Measurements from ENCODE around the gene CNTN4. TPM values are rescaled to one million over a fixed set of nuclear protein-coding genes. Genes with fewer than 3 reads are reported as not detected.

CNTN4 gene
- total and polyA plus RNA-seq, 2 experiments from 2014 or later = 0.91 to 4.0 TPM

DNA sequence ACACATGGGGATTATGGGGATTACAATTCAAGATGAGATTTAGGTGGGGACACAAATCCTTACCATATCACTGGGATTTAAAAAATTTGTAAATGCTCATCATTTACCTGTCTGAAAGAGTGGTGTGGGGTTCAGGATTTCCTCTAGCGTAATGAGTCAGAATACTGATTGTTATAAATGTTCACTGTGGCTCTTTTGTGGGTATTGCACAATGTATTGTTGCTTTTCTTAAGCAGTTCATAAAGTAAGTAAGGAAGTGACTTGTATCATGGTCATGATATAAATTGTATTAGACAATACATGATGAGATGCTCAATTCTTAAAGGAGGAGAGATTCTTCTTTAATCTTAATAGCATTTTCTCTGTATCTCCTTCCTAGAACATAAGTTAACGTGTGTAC is 262.1 kb downstream of the CNTN4 start (continued):
- TF ChIP-seq EZH2 (IDR thresholded peaks at IDR 0.05; ENCODE audit: low read depth, unreplicated experiment) (no peak), POLR2AphosphoS5 (IDR thresholded peaks at IDR 0.05; ENCODE audit: low read depth) (no peak), CREB1 (CRISPR knock-in tag; IDR thresholded peaks at IDR 0.05; ENCODE audit: low read depth) (no peak), ZNF114 (CRISPR knock-in tag; IDR thresholded peaks at IDR 0.05) (no peak)

DNA sequence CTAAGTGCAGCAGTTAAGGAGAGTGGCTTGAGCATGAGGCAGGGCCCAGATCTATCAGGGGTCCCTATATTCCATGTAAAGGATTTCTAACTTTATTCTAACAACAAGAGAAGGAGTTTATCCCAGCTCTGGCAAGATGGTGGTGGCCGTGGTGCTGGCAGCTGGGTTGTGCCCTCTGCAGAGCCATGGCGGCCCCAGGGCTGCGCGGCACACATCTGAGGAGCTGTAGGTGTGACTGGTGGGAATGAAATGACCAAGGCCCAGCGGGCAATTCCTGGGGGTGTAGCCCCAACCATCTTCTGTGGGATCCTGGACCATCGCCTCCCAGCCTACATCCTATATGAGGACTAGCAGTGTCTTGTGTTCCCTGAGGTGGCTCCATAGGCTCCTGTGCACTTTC is 263.5 kb downstream of the CNTN4 start:
- H3K27ac Mint-ChIP-seq = no peak overlapping the region
- no peak for TF ChIP-seq EZH2 (IDR thresholded peaks at IDR 0.05; ENCODE audit: low read depth, unreplicated experiment)
- TF ChIP-seq, protein P1, sequence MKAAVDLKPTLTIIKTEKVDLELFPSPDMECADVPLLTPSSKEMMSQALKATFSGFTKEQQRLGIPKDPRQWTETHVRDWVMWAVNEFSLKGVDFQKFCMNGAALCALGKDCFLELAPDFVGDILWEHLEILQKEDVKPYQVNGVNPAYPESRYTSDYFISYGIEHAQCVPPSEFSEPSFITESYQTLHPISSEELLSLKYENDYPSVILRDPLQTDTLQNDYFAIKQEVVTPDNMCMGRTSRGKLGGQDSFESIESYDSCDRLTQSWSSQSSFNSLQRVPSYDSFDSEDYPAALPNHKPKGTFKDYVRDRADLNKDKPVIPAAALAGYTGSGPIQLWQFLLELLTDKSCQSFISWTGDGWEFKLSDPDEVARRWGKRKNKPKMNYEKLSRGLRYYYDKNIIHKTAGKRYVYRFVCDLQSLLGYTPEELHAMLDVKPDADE (IDR thresholded peaks at IDR 0.05) = no peak
- TF ChIP-seq ZNF114 (CRISPR knock-in tag; IDR thresholded peaks at IDR 0.05) = no peak
- TF ChIP-seq ZNF331 (CRISPR knock-in tag; IDR thresholded peaks at IDR 0.05; ENCODE audit: low read depth) = no peak
- TF ChIP-seq, protein P2, sequence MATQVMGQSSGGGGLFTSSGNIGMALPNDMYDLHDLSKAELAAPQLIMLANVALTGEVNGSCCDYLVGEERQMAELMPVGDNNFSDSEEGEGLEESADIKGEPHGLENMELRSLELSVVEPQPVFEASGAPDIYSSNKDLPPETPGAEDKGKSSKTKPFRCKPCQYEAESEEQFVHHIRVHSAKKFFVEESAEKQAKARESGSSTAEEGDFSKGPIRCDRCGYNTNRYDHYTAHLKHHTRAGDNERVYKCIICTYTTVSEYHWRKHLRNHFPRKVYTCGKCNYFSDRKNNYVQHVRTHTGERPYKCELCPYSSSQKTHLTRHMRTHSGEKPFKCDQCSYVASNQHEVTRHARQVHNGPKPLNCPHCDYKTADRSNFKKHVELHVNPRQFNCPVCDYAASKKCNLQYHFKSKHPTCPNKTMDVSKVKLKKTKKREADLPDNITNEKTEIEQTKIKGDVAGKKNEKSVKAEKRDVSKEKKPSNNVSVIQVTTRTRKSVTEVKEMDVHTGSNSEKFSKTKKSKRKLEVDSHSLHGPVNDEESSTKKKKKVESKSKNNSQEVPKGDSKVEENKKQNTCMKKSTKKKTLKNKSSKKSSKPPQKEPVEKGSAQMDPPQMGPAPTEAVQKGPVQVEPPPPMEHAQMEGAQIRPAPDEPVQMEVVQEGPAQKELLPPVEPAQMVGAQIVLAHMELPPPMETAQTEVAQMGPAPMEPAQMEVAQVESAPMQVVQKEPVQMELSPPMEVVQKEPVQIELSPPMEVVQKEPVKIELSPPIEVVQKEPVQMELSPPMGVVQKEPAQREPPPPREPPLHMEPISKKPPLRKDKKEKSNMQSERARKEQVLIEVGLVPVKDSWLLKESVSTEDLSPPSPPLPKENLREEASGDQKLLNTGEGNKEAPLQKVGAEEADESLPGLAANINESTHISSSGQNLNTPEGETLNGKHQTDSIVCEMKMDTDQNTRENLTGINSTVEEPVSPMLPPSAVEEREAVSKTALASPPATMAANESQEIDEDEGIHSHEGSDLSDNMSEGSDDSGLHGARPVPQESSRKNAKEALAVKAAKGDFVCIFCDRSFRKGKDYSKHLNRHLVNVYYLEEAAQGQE (IDR thresholded peaks at IDR 0.05; ENCODE audit: unreplicated experiment) = no peak
- no peak for TF ChIP-seq NANOG (IDR thresholded peaks at IDR 0.05; ENCODE audit: borderline replicate concordance)
- no peak for TF ChIP-seq POLR2AphosphoS5 (IDR thresholded peaks at IDR 0.05; ENCODE audit: low read depth)
- no peak for TF ChIP-seq JUNB (IDR thresholded peaks at IDR 0.05; ENCODE audit: unreplicated experiment)
- TF ChIP-seq STAT1 (IDR thresholded peaks at IDR 0.05; ENCODE audit: unreplicated experiment) = no peak
- TF ChIP-seq, protein P3, sequence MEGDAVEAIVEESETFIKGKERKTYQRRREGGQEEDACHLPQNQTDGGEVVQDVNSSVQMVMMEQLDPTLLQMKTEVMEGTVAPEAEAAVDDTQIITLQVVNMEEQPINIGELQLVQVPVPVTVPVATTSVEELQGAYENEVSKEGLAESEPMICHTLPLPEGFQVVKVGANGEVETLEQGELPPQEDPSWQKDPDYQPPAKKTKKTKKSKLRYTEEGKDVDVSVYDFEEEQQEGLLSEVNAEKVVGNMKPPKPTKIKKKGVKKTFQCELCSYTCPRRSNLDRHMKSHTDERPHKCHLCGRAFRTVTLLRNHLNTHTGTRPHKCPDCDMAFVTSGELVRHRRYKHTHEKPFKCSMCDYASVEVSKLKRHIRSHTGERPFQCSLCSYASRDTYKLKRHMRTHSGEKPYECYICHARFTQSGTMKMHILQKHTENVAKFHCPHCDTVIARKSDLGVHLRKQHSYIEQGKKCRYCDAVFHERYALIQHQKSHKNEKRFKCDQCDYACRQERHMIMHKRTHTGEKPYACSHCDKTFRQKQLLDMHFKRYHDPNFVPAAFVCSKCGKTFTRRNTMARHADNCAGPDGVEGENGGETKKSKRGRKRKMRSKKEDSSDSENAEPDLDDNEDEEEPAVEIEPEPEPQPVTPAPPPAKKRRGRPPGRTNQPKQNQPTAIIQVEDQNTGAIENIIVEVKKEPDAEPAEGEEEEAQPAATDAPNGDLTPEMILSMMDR (conservative IDR thresholded peaks at IDR 0.05; ENCODE audit: low read depth in 2 of 2) = no peak
- no peak for TF ChIP-seq EZH2phosphoT487 (IDR thresholded peaks at IDR 0.05; ENCODE audit: unreplicated experiment)
- TF ChIP-seq CREB1 (CRISPR knock-in tag; IDR thresholded peaks at IDR 0.05; ENCODE audit: low read depth) = no peak
- H3K4me2 ChIP-seq = no peak overlapping the region
- no peak overlapping the region for H3K4me3 Mint-ChIP-seq
- H3K9me2 ChIP-seq (ENCODE audit: insufficient read depth) = no peaks in the 10 kb centered on the region
- H3K9me3 Mint-ChIP-seq = peaks cover 94% of the 10 kb centered on the region
- H3F3A ChIP-seq (replicated peaks; ENCODE audit: low read depth) = no peaks in the 10 kb centered on the region
- H3K36me3 ChIP-seq (ENCODE audit: insufficient read depth) = no peaks in the 10 kb centered on the region
- H3K27me3 ChIP-seq (ENCODE audit: insufficient read depth) = no peaks in the 10 kb centered on the region
- H3K4me3 ChIP-seq = no peak overlapping the region
- H3K4me1 Mint-ChIP-seq = no peaks in the 10 kb centered on the region
- no peaks in the 10 kb centered on the region for H3K27me3 Mint-ChIP-seq (ENCODE audit: insufficient read depth, low read depth, poor library complexity)
- no peak overlapping the region for H3K27ac ChIP-seq (ENCODE audit: low read depth)
- H3K79me2 ChIP-seq (replicated peaks; ENCODE audit: insufficient read depth) = no peaks in the 10 kb centered on the region
- H3K36me3 Mint-ChIP-seq (ENCODE audit: low read depth) = peaks cover 12% of the 10 kb centered on the region; the same call in 2 of the 3 replicates
- H4K20me1 ChIP-seq (replicated peaks; ENCODE audit: insufficient read depth) = no peaks in the 10 kb centered on the region
- no peak overlapping the region for H2AFZ ChIP-seq
- no peak for DNase-seq (ENCODE audit: low spot score)
- no peak for ATAC-seq
- no peaks in the 10 kb centered on the region for H3K4me1 ChIP-seq (ENCODE audit: insufficient read depth)

All from GM23338 (cell line).